Peyer's patch (tissue), 4 donors: ENCODE measurements around the gene ATP6V0D1.

Experiments
- CTCF ChIP-seq, 6 experiments: fragments of 450-650 bp in 4 of 6; fragments of 200-600 bp in 2 of 6; sonication (generic) in 1 of 6; IDR thresholded peaks; one replicate each; pipeline ENCODE4 v1.5.1; 2017 to 2019; ENCODE audit warnings: antibody characterized with exemption in 6 of 6, mild to moderate bottlenecking in 3 of 6, moderate library complexity in 1 of 6
- POLR2A ChIP-seq, 2 donors: fragments of 450-650 bp; IDR thresholded peaks; one replicate each; pipeline ENCODE4 v1.5.1; 2017; ENCODE audit warnings: antibody characterized with exemption in 2 of 2, mild to moderate bottlenecking in 2 of 2, moderate library complexity in 2 of 2

- TF ChIP-seq CTCF (IDR thresholded peaks at IDR 0.05), result no peak
- no peak for TF ChIP-seq POLR2A (IDR thresholded peaks at IDR 0.05)
Measured at GRCh38 chr16:67471758-67472384, 9.1 kb downstream of the ATP6V0D1 start.
